Breast epithelium (tissue), 3 donors: ENCODE measurements around the gene VAC14.

Experiments
- POLR2A ChIP-seq: fragments of 450-650 bp; IDR thresholded peaks from one replicate; pipeline ENCODE4 v1.6.1; 2016; ENCODE audit warnings: antibody characterized with exemption, mild to moderate bottlenecking, moderate library complexity
- TF ChIP-seq, protein P1 (sequence below), 3 donors: fragments of 450-650 bp; IDR thresholded peaks; one replicate each; pipeline ENCODE4 v1.5.1; 2016 to 2017; ENCODE audit warnings: antibody characterized with exemption in 3 of 3, mild to moderate bottlenecking in 3 of 3, moderate library complexity in 3 of 3

DNA sequence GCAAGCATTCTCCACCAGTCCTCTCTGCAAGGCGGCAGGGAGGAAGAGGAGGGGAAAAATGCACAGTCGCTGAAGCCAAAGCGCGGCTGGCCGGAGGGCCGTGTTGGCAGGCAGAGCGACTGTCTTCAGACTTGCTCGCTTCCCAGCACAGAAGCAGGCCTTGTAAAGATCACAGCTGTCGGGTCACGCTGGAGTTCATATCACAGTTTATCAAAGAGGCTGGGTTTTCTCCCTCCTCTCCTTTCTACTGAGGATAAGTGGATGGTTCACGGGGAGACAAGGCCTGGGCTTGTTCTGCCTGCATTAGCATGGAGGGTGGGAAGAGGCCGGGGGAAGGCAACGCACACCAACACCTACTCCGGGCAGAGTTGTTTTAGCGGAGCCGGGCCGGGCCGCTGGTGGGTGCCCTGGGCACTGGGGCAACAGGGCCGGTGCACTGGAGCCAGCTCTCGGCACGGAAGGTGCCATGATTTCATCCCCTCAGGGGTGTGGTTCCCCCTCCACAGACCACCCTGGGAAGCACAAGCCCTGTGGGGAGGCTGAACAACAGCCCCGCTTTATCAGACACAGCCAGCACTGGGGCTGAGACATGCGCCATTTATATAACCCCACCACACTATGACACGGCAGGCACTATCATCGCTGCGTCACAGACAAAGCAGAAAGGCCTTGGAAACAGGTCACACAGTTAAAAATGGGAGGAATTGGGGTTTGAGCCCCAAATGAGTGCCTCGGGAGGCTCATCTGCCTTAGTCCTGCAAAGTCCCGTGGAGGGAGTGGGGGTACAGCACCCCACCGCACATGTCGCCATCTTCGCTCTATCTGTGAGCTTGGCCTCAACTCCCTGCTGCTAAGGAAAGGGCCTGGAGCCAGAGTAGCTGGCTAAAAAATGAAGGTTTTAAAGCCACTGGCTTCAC is 74.8 kb downstream of the VAC14 start:
- TF ChIP-seq, protein P1, sequence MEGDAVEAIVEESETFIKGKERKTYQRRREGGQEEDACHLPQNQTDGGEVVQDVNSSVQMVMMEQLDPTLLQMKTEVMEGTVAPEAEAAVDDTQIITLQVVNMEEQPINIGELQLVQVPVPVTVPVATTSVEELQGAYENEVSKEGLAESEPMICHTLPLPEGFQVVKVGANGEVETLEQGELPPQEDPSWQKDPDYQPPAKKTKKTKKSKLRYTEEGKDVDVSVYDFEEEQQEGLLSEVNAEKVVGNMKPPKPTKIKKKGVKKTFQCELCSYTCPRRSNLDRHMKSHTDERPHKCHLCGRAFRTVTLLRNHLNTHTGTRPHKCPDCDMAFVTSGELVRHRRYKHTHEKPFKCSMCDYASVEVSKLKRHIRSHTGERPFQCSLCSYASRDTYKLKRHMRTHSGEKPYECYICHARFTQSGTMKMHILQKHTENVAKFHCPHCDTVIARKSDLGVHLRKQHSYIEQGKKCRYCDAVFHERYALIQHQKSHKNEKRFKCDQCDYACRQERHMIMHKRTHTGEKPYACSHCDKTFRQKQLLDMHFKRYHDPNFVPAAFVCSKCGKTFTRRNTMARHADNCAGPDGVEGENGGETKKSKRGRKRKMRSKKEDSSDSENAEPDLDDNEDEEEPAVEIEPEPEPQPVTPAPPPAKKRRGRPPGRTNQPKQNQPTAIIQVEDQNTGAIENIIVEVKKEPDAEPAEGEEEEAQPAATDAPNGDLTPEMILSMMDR (IDR thresholded peaks at IDR 0.05): no peak
- no peak for TF ChIP-seq POLR2A
